ENCODE results near the gene IL18. TPM values are rescaled to one million over a fixed set of nuclear protein-coding genes. Genes with fewer than 3 reads are reported as not detected.
"Not testable (repeated sequence)": the region's sequence is repeated elsewhere in the genome, so short reads cannot be mapped to it uniquely, and the experiment has no call there.

Gene IL18
- total RNA-seq, 2 donors from 2014 or later = 11.1 to 17.0 TPM

DNA sequence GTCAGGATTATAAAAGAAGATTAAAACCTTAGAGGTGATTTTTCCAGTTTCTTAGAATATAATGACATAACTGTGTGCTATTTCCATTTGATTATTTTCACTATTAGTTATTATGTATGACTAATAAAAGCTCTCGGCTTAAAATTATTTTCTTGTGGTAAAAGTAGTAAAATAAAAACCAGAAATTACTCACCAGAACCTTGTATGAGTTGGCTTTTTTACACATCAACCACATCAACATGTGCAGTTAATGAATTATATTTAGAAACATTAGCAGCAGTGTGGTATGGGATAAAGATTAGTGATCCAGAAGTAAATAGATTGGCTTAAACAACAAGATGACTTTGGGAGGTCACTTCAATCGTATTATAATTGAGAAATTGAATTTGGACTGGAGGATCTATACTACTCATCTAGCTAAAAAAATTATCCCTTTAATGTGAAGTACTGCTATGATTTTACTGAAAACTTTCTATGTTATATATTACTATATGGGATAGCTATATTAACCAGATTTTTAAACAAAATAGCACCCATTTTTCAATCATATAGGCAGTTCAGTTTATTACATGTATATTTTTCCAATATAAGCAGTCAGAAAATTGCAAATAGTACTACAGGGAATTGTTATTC is 8.6 kb upstream of the IL18 start:
- Histone ChIP-seq H3K4me1 (peaks cover 0 to 11% of the 10 kb centered on the region in 2 donors), H3K4me3 (no peak overlapping the region), H3K9me3 (no peaks in the 10 kb centered on the region), H3K36me3 (no peaks in the 10 kb centered on the region), H3K27me3 (no peaks in the 10 kb centered on the region), H3K27ac (peak overlapping the region; percentile 33 to 86)
- no peak for DNase-seq (ENCODE audit: low spot score)
- TF ChIP-seq, protein P1, sequence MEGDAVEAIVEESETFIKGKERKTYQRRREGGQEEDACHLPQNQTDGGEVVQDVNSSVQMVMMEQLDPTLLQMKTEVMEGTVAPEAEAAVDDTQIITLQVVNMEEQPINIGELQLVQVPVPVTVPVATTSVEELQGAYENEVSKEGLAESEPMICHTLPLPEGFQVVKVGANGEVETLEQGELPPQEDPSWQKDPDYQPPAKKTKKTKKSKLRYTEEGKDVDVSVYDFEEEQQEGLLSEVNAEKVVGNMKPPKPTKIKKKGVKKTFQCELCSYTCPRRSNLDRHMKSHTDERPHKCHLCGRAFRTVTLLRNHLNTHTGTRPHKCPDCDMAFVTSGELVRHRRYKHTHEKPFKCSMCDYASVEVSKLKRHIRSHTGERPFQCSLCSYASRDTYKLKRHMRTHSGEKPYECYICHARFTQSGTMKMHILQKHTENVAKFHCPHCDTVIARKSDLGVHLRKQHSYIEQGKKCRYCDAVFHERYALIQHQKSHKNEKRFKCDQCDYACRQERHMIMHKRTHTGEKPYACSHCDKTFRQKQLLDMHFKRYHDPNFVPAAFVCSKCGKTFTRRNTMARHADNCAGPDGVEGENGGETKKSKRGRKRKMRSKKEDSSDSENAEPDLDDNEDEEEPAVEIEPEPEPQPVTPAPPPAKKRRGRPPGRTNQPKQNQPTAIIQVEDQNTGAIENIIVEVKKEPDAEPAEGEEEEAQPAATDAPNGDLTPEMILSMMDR (IDR thresholded peaks at IDR 0.05) = no peak

DNA sequence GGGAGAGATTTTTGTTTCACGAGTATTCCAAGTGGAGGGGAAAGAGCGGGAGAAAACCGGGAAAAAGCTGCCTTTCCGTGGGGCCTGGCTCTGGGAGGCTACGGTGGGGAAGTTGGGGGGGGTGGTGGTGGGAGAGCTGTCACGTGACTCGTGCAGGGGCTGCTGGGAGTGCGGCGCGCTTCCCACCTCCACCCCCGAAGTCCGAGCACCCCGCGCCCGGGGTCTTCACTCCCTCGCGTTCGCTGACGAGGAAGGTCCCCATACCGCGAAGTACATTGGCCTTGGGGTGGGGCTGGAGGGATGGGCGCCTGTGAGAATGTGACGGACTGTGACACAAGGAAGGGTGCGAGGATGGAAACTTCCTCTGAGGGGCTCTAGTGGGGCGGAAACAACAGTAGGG is 3.3 kb upstream of the IL18 start, which contains the start of gene TEX12:
TSS of gene TEX12 (plus strand) at position 228 of the 400 bp plus-strand sequence. CDS start 1,897 bp downstream, outside the sequence.
- Histone ChIP-seq H3K27ac (no peak within 1 kb of the TSS), H3K4me3 (no peak within 1 kb of the TSS), H3K27me3 (no peaks in the 10 kb centered on the region), H3K36me3 (no peaks in the 10 kb centered on the region), H3K9me3 (no peaks in the 10 kb centered on the region), H3K4me1 (peaks cover 0 to 8% of the 10 kb centered on the region in 2 donors)
- no peak for DNase-seq (ENCODE audit: low spot score)
- TF ChIP-seq, protein P1 (IDR thresholded peaks at IDR 0.05) = no peak

DNA sequence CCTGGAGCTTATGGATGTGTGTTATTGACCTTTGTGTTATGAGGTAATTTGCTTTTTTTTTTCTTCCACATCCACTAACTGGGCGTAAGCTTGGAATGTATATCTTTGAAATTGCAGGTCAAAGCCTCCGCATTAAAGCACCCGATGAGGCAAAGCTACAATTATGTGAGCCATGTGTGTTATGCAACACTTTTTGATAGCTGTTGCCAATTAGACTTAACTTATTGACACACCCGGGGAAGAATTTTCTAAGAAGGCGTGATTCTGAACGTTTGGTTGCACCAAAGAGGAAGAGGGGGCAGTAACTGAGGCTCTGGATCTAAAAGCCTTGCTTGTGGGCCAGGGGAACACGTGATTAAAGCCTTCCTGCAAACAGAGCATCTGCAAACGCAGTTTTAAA is 2.7 kb upstream of the IL18 start:
- DNase-seq (ENCODE audit: low spot score) = no peak
- Histone ChIP-seq H3K4me3 (no peak overlapping the region), H3K9me3 (no peaks in the 10 kb centered on the region), H3K27me3 (no peaks in the 10 kb centered on the region), H3K27ac (no peak overlapping the region), H3K36me3 (no peaks in the 10 kb centered on the region), H3K4me1 (peaks cover 0 to 8% of the 10 kb centered on the region in 2 donors)
- TF ChIP-seq, protein P1 (IDR thresholded peaks at IDR 0.05) = no peak

DNA sequence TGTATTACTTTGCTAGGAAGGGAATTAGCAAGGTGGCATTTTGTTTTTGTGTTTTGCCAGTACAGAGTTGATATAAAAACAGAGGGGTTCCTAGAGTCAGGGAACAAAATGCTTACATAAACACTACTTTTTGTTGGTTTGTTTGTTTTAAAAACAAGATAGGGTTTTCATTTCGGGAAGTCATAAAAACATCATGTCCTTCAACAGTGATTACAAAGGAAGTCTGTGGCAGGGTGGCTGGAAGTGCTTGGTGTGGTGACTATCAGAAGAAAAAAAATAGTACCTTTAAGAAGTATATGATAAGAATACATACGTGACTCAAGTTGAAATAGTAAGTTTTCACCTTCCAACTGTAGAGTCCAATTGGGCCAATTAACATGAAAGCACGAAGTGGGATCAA is 1.2 kb upstream of the IL18 start:
- TF ChIP-seq, protein P1 (IDR thresholded peaks at IDR 0.05) = no peak
- Histone ChIP-seq H3K27ac (no peak overlapping the region), H3K4me3 (no peak overlapping the region), H3K36me3 (no peaks in the 10 kb centered on the region), H3K27me3 (no peaks in the 10 kb centered on the region), H3K4me1 (peaks cover 0 to 8% of the 10 kb centered on the region in 2 donors), H3K9me3 (no peaks in the 10 kb centered on the region)
- DNase-seq (ENCODE audit: low spot score) = no peak

DNA sequence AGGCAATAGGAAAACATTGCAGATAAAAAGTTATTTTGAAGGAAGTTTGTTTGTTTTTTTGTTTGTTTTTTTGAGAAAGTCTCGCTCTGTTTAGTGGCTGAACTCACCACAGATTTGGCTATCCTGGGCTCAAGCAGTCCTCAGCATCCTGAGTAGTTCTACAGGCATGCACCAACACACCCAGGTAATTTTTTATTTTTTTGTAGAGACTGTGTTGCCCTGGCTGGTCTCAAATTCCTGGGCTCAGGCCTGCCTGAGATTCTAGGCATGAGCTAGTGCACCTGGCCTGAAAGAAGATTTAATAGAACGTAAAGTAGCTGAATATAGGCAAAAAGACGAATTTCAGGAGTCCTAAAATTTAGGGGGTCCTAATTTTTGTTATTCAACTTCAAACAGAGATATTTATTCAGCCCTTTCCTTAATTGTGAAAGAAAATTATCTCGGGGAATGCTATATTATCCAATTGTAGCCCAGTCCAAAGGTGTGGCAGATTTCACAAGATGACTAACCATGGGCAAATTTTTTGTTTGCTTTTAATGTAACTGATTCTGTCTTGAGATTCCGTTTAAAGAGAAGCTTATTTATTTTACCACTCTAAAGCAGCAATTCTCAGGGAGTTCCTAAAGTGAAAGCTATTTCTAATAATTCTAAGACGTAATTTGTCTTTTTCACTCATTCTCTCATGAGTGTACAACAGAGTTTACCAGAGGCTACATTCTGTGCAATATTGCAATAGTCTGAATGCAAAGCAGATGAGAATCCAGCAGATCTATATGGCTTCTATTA is 940 bp downstream of the IL18 start:
- H3K27ac ChIP-seq = no peak overlapping the region
- TF ChIP-seq, protein P1 (IDR thresholded peaks at IDR 0.05) = no peak
- no peaks in the 10 kb centered on the region for H3K36me3 ChIP-seq
- no peak for DNase-seq (ENCODE audit: low spot score)
- no peaks in the 10 kb centered on the region for H3K27me3 ChIP-seq
- H3K4me3 ChIP-seq = peak overlapping the region in 1 of 2 donors; percentile 29
- H3K4me1 ChIP-seq = peaks cover 0 to 8% of the 10 kb centered on the region in 2 donors
- no peaks in the 10 kb centered on the region for H3K9me3 ChIP-seq

DNA sequence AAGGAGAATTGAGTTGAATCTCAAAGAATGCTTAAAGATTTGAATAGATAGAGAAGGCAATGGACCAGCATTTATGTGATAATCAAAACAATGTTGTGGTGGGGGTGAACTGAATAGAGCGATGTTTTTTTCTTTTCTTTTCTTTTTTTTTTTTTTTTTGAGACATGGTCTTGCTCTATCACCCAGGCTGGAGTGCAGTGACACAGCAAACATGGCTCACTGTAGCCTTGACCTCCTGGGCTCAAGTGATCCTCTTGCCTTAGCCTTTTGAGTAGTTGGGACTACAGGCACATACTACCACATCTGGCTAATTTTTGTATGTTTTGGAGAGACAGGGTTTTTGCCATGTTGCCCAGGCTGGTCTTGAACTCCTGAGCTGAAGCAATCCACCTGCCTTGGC is 1.7 kb downstream of the IL18 start:
- H3K27ac ChIP-seq; H3K36me3 ChIP-seq; H3K27me3 ChIP-seq; H3K9me3 ChIP-seq; DNase-seq (ENCODE audit: low spot score); H3K4me3 ChIP-seq; H3K4me1 ChIP-seq: not testable (repeated sequence)

Measured in right atrium auricular region (tissue), 2 donors.